DND-41 (cell line): ENCODE measurements around the gene VTI1A.

Experiments used
- EZH2 ChIP-seq: IDR thresholded peaks from 3 replicates; pipeline ENCODE4 v1.6.1; 2012; ENCODE audit warnings: borderline replicate concordance, low read depth, mild to moderate bottlenecking, moderate library complexity, low read length, inconsistent platforms; ENCODE audit not compliant: severe bottlenecking
- TF ChIP-seq, protein P1 (sequence below): IDR thresholded peaks from 2 replicates; pipeline ENCODE4 v1.5.1; 2012; ENCODE audit warnings: borderline replicate concordance, low read length, moderate library complexity, mild to moderate bottlenecking; ENCODE audit not compliant: poor library complexity, severe bottlenecking; ENCODE audit errors: extremely low read depth

DNA sequence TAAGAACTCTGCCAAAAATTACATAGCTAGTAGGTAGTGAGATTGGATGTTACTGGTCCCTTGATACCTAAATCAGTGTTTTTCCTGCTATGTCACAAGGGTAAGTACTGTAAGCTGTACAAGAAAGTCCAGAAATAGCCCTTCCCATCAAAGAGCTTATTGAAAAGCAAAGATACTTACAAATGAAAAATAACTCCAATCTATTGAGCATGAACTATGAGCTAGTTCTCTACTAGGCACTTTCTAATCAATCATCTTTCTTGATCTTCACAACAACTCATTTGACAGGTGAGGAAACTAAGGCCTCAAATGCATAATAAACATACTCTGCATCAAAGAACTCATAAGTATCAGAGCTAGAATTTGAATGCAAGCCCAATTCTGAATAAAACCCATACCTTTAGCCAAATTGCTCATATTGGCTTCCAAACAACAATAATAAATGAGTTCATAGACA is 253.2 kb downstream of the VTI1A start:
- TF ChIP-seq, protein P1, sequence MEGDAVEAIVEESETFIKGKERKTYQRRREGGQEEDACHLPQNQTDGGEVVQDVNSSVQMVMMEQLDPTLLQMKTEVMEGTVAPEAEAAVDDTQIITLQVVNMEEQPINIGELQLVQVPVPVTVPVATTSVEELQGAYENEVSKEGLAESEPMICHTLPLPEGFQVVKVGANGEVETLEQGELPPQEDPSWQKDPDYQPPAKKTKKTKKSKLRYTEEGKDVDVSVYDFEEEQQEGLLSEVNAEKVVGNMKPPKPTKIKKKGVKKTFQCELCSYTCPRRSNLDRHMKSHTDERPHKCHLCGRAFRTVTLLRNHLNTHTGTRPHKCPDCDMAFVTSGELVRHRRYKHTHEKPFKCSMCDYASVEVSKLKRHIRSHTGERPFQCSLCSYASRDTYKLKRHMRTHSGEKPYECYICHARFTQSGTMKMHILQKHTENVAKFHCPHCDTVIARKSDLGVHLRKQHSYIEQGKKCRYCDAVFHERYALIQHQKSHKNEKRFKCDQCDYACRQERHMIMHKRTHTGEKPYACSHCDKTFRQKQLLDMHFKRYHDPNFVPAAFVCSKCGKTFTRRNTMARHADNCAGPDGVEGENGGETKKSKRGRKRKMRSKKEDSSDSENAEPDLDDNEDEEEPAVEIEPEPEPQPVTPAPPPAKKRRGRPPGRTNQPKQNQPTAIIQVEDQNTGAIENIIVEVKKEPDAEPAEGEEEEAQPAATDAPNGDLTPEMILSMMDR, result no peak
- no peak for TF ChIP-seq EZH2
